ENCODE data around the gene KCTD5. TPM values are rescaled to one million over a fixed set of nuclear protein-coding genes. Genes with fewer than 3 reads are reported as not detected.

Gene KCTD5
- total and polyA plus RNA-seq, 9 of the 15 experiments (the other 6 are each of a cell fraction or from before 2014, with no cell fraction given): 0.73 to 58.3 (median 32.3) TPM

- peak; percentile 99 for TF ChIP-seq GMEB1 (CRISPR knock-in tag; IDR thresholded peaks at IDR 0.05)
- no peak for TF ChIP-seq NR2F6 (CRISPR knock-in tag; IDR thresholded peaks at IDR 0.05)
- no peak for TF ChIP-seq HDAC3 (IDR thresholded peaks at IDR 0.05; ENCODE audit: borderline replicate concordance, partially characterized antibody)
- TF ChIP-seq ELK1 (CRISPR knock-in tag; IDR thresholded peaks at IDR 0.05): no peak
- TF ChIP-seq MED1 (CRISPR knock-in tag; IDR thresholded peaks at IDR 0.05; ENCODE audit: borderline replicate concordance): no peak
- TF ChIP-seq CREM (IDR thresholded peaks at IDR 0.05; ENCODE audit: low read depth): peak; percentile 90
- TF ChIP-seq ZBTB9 (CRISPR knock-in tag; IDR thresholded peaks at IDR 0.05): peak; percentile 82
- TF ChIP-seq ATF2 (CRISPR knock-in tag; IDR thresholded peaks at IDR 0.05): no peak
- TF ChIP-seq ZBTB43 (CRISPR knock-in tag; IDR thresholded peaks at IDR 0.05): 0 out of 2 replicates have a peak, but pooled peaks have one; percentile 36
- peak; percentile 5 to 37; a peak in 2 of 4 replicates for TF ChIP-seq MLX (CRISPR knock-in tag; conservative IDR thresholded peaks at IDR 0.05)
- TF ChIP-seq ZNF347 (CRISPR knock-in tag; IDR thresholded peaks at IDR 0.05; ENCODE audit: low read depth): no peak
- no peak for TF ChIP-seq MTF1 (CRISPR knock-in tag; IDR thresholded peaks at IDR 0.05; ENCODE audit: borderline replicate concordance)
- TF ChIP-seq ZEB2 (IDR thresholded peaks at IDR 0.05): no peak
- TF ChIP-seq NFATC3 (IDR thresholded peaks at IDR 0.05): no peak
- TF ChIP-seq E2F3 (CRISPR knock-in tag; IDR thresholded peaks at IDR 0.05): peak; percentile 68; the same call in 1 of the 2 replicates
- no peak for TF ChIP-seq ZNF551 (CRISPR knock-in tag; IDR thresholded peaks at IDR 0.05)
- no peak for TF ChIP-seq CBX5 (IDR thresholded peaks at IDR 0.05; ENCODE audit: borderline replicate concordance, low read depth)
- peak; percentile 91 for TF ChIP-seq ZNF830 (CRISPR knock-in tag; IDR thresholded peaks at IDR 0.05)
- no peak for TF ChIP-seq GATAD2A (IDR thresholded peaks at IDR 0.05)
- TF ChIP-seq ZFX (CRISPR knock-in tag; IDR thresholded peaks at IDR 0.05): peak; percentile 100
- TF ChIP-seq MAFF (IDR thresholded peaks at IDR 0.05; ENCODE audit: low read length): no peak
- TF ChIP-seq IRF2 (CRISPR knock-in tag; IDR thresholded peaks at IDR 0.05): no peak
Observed at GRCh38 chr16:2752035-2752849, 69.9 kb downstream of the KCTD5 start, which contains the start of gene SRRM2 (continued).
